Activated CD8-positive, alpha-beta memory T cell treated with anti-CD3 and anti-CD28 coated beads for 24 hours (primary cell): ENCODE data around the gene PKHD1.
"Not testable (repeated sequence)": the region's sequence is repeated elsewhere in the genome, so short reads cannot be mapped to it uniquely, and the experiment has no call there.

Experiments
- DNase-seq: peaks from one replicate; pipeline ENCODE4 v3.0.0-alpha.2; 2020

PKHD1 gene

DNA sequence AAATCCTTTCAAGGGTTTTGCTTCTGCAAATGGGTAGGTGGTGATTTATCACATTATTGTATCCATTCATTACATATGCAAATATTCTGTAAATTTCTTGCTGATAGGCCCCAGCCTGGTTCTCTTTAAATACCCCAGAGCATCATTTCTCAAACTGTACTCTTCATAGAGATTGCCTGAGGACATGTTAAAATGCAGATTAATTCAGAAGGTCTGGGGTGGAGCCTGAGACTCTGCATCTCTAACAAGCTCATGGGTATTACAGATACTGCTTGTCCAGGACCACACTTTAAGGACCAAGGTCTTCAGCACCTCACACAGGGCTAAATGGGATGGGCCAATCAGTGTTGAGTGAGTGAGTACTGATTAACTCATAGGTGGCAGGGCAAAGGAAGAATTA lies 46.3 kb downstream of the PKHD1 start:
- no peak for DNase-seq

DNA sequence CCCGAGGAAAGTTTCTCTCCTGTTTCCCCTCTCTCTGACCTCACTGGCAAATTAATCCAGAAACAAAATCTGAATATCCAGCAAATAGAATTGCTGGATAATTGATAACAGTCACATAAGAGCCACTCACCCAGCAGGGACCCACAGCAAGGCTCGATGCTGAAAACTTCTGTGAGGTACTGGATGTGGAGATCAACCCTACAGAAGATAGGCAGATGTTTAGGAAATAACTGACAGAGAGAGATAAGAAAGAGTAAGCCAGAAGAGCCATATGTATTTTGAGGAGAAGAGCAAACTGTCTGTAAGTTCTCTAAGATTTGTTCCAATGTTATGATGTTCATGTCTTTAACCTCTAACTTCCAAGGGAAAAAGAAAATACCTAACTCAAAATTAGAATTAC lies 59.7 kb downstream of the PKHD1 start:
- no peak for DNase-seq

GRCh38 chr6:52024451-52025068 lies 62.9 kb downstream of the PKHD1 start:
- DNase-seq: no peak

DNA sequence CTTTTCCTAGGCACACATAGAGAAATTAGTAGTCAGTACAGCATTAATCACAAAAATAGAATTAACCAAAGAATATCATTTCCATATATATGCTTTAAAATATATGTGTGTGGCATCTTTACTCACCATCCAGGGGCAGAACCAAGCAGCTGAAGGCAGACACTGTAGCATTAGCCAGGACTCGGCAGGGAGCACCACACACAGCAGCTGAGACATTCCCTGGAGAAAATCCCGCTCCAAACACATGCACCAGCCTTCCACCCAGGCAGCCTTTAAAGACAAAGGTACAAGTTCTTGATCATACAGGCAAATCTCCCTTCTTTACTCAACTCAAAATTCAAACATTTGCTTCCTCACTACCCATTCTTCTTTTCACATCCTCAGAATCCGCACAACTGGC lies 64.7 kb downstream of the PKHD1 start:
- DNase-seq: no peak

DNA sequence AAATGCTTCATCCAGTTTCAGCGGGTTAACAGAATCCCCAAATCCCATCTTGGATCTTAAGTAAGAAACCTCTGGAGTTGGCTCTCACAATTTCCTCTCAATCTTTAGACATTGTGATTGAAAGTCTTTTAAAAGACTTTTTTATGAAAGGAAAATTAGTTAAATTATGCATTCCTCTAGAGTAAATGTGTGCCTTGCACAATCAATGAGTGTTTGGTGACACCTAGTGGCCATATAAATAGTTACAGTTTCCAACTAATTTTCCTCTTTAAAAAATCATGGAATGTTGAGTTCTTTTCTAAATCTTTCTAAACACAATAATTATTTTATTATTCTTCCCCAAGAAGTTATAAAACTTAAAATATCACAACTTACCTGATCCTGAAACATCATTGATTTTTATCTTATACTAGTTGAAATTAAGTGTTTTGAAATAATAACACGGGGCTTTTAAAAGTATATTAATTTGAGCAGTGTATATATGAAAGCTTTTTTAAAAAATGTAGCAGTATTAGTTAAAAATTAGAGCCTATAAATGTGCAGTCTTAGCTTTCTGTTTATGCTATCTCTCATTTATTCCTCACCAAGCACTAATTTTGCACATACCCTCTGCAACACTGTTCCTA lies 66.4 kb downstream of the PKHD1 start:
- no peak for DNase-seq

- no peak for DNase-seq
Observed at GRCh38 chr6:52019881-52020280, 67.5 kb downstream of the PKHD1 start.

DNA sequence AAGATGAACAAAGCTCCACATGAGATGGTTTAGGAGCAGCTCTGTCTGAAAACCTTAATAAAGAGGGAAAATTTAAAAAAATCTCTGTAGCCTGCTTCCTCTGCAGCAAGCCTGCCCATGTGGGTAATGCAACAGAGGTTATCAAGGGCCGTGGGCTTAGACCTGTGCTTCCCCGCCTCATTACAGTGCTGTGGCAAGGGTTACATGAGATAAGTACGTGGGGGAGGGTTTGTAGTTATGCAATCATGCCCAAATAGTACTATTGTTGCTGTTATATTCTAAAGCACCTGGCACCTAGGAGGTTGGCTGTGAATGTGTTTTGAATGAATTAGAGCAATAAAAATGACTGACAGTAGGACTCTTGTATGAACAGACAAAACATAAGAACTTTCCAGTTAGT lies 68.3 kb downstream of the PKHD1 start:
- no peak for DNase-seq

- DNase-seq: no peak
Observed at GRCh38 chr6:52016915-52017748, 70.3 kb downstream of the PKHD1 start.

DNA sequence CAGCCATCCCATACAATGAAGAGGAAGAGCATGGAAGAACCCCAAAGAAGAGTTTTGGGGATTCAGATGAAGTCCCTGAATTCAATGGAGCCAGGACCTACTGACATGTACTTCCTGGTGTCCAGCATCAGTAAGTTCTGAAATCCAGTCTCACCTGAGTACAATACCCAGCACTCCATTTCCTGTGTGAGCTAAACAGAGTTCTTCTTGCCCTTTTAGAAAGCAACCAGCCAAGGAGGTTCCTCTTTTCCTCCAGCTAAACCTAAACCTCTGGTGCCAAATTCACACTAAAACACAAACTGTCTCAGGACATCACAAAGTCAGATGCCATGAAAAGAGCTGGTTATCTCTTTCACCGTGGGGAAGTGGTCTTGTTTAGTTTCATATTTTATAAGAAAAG lies 71.5 kb downstream of the PKHD1 start:
- no peak for DNase-seq

- DNase-seq: no peak
Observed at GRCh38 chr6:52014391-52014790, 73.0 kb downstream of the PKHD1 start.

GRCh38 chr6:52013035-52013434 lies 74.4 kb downstream of the PKHD1 start:
- DNase-seq: no peak

DNA sequence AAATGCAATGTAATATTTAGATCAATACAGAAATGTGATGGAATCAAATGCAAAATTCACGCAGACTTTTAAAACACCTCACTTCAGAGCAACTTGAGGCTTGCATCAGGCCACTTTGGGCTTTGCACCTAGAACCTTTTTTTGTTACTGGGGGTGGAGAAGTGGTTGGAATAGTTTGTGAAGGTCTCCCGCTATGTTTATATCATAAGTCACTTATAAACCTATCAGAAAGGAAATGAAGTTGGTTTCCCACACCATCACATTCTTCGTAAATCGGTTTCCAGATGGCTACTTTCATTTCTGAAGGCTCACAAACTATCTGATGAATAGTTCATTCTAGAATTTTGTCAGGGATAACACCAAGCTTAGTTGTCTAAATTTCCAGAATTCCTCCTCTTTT lies 74.8 kb downstream of the PKHD1 start:
- DNase-seq: no peak

DNA sequence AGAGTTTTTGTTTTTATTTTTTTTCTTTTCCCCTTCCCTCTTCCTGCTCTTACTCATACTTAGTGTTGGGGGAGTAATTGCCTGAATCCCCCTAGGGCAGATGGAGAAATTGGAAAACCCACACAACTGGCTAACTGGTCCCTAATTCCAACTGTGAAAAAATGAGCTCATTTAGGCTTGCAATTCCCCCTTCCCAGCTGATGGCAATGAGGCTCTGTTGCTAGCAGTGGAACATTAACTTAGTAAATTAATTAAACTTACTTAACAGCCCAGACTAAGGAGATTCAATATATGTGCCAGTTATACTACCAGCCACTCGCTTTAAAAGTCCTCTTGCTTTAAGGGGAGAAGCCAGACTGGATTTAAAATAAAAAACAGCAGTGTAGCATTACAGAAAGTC lies 76.6 kb downstream of the PKHD1 start:
- no peak for DNase-seq

DNA sequence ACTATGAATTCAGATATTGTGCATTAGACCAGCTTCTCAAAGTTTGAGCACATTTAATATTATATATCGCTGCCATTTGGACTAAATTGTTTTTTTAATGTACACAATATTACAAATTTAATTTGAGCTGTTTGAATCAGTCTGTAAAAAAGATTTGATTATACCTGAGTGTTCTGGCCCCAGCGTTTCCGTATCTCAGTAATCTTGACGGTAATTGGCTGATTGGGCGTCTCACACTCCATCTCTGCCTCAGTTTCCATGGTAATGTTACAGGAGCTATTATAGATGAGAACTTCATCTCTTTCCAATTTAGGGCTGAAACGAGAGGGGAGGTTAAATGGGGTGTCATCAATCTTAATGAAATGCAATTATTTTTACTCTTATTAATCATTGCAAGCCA lies 77.3 kb downstream of the PKHD1 start:
- no peak for DNase-seq

- DNase-seq: no peak
Observed at GRCh38 chr6:52009466-52010140, 77.8 kb downstream of the PKHD1 start.

DNA sequence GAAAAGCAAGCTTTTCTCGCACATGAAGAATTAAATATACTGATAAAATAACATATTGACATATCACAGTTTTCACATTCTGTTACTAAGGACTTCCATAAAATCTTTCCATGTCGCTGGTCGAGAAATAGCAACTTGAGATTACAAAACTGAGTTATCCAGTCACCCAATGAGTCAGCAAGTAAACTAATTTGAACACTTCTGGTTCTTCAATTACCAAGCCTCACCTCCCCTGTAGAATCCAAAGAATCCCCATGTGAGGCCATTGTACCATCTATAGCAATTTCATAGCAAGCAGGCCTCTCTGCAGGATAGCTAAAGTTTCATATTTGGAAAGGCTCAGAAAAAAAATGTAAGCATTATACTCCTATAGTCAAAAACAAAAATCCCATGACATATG lies 87.3 kb downstream of the PKHD1 start:
- no peak for DNase-seq

GRCh38 chr6:51996296-51996947 lies 91.0 kb downstream of the PKHD1 start:
- no peak for DNase-seq

DNA sequence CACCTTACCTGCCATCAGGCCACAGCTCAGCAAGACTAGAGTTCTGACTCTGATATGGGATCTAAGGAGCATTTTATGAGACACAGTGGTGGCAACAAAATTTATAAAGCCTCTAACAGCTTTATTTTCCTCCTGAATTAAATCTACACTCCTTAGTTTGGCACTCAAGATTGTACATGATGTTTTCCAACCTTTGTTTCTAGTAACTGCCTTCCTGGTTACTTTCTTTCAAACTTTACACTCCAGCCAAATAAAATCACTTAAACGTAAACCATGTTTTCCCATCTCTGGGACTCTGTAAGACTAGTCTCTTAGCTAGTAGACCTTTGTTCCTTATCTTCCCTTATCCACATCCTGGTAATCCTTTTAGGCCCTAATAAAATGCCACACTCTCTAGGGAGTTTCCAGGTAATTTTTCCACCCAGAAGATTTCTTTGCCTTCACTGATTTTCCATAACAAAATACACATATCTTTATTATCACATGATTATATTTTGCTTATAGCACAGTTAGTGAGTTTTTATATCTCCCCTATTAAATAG lies 92.1 kb downstream of the PKHD1 start:
- DNase-seq: no peak

DNA sequence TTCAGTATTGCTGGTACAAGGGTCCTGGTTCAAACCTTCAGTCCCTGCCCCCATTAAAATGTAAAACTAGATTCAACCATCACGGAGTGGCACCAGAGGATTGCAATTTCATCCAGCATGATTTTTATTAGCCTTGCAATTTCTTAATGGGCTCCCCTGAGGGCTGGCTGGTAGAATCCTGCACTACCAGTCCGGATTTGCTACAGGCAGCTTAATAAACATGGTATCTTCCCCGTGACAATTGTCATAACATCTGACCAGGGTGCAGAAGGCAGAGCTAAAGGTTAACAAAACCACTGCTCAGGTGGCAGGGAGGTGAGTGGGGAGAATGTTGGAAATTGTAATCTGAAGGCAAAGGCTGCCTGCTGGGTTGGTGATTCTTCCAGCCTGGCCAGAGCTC lies 94.5 kb downstream of the PKHD1 start:
- DNase-seq: no peak

- no peak for DNase-seq
Observed at GRCh38 chr6:51989789-51990188, 97.6 kb downstream of the PKHD1 start.

GRCh38 chr6:51986864-51987263 lies 100.5 kb downstream of the PKHD1 start:
- no peak for DNase-seq

- no peak for DNase-seq
Observed at GRCh38 chr6:51983564-51983963, 103.8 kb downstream of the PKHD1 start.

GRCh38 chr6:51982695-51983094 lies 104.7 kb downstream of the PKHD1 start:
- not testable (repeated sequence) for DNase-seq
